Right renal cortex interstitium (tissue), 3 donors: ENCODE results near the gene F7. TPM values are rescaled to one million over a fixed set of nuclear protein-coding genes. Genes with fewer than 3 reads are reported as not detected.
"Not testable (repeated sequence)": the region's sequence is repeated elsewhere in the genome, so short reads cannot be mapped to it uniquely, and the experiment has no call there.

Experiments
- DNase-seq, 3 donors: peaks; one replicate each; pipeline ENCODE4 v3.0.0-alpha.2; 2013; ENCODE audit warnings: low read depth in 3 of 3, low spot score in 2 of 3
- polyA plus RNA-seq, 3 donors: library from polyadenylated mRNA; unstranded; fragments of 120-200 nt; gene quantifications; one replicate each; pipeline ENCODE4 v1.2.1, GENCODE V29; 2013; ENCODE audit not compliant: insufficient read length in 3 of 3

F7 gene
- polyA plus RNA-seq, 3 donors: 2.6 to 4.5 (median 3.2) TPM

DNA sequence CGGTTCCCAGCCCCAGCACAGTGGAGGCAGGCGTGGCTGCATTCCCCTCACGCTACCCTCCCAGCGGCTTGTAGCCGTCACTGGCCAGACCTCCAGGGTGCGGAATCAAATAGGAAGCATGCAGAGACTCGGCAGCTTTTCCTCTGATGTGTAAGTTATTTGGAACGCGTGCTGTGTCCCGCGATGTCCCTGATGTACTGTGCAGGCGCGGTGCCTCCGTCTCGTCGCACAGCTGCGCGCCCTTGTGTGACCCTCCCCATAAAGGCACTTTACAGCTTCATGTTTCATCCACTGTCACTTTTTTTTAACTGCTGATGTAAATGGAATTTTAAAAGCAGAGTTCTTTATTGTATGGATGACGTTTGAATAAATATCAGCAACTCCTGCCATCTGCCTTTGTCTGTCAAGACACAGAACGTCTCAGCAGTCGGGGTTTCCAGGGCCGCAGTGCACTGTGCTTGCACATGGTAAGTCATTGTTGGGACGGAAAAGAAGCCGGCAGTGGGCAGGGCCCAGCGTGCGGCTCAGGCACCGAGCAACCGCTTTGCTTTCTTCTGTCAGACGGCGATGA lies 7.3 kb upstream of the F7 start:
- DNase-seq: no peak

- DNase-seq: no peak
These were observed 6.4 kb upstream of the F7 start for GRCh38 chr13:113099142-113099541.

DNA sequence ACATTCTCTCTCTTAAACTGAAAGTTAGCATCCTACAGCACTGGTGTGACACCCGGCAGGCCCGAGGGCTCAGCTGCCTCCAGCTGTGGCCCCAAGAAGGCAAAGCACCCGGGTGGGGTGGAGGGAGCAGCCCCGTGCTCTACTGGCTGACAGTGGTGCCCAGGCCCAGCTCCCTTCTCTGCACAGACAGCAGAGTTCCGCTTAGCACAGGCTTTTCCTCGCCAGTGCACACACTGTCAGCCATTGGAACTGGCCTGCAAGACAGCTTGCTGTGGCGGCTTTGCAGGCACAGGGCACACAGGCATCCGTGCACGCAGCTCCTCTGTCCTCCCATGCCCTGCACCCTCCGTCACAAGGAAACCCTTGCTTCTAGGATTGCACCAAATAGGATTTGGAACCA lies 3.3 kb upstream of the F7 start:
- not testable (repeated sequence) for DNase-seq

DNA sequence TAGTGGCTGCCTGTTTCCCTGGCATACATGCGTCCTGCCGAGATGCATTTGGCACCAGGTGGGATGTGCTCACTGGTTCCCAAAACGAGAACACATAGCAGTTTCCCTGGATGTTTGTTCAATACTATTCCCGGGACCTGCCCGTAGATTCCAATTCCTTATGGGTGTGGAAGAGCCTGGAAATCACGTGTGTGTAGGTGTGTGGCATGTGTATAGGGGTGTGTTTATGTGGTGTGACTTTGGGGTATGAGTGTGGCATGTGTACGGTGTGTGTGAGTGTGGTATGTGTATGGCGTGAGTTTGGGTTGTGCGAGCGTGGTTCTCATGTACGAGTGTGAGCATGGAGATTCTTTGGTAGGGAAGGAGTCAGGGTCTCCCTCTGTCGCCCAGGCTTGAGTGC lies 2.9 kb upstream of the F7 start:
- DNase-seq: no peak

DNA sequence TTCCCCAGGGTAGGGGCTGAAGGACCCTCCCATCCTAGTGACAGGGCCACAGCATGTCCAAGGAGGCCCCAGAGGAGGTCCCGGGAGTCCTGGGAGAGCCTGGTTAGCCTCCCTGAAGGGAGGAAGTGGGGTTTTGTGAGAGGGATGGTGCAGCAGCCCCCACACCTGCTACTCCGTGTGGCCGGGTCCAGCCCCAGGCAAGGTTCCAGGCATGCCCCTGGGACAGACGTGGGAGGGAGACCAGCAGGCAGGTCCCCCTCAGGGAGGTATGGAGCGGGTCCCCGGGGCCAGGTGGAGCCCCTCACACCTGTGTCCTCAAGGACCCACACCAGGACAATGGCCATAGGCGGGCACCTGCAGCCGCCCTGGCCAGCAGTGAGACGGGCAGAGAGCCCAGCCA lies 1.9 kb upstream of the F7 start:
- no peak for DNase-seq

DNA sequence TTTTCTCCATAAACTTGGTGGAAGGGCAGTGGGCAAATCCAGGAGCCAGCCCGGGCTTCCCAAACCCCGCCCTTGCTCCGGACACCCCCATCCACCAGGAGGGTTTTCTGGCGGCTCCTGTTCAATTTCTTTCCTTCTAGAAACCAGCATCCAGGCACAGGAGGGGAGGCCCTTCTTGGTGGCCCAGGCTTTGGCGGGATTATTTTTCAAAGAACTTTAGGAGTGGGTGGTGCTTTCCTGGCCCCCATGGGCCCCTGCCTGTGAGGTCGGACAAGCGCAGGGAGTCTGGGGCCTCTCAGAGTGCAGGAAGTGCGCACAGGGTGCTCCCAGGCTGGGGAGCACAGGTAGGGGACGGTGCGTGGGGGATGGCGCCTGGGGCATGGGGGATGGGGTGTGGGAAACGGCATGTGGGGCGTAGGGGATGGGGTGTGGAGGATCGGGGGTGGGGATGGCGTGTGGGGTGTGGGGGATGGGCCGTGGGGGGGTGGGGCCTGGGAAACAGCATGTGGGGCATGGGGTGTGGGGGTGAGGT lies 396 bp downstream of the F7 start:
- no peak for DNase-seq

DNA sequence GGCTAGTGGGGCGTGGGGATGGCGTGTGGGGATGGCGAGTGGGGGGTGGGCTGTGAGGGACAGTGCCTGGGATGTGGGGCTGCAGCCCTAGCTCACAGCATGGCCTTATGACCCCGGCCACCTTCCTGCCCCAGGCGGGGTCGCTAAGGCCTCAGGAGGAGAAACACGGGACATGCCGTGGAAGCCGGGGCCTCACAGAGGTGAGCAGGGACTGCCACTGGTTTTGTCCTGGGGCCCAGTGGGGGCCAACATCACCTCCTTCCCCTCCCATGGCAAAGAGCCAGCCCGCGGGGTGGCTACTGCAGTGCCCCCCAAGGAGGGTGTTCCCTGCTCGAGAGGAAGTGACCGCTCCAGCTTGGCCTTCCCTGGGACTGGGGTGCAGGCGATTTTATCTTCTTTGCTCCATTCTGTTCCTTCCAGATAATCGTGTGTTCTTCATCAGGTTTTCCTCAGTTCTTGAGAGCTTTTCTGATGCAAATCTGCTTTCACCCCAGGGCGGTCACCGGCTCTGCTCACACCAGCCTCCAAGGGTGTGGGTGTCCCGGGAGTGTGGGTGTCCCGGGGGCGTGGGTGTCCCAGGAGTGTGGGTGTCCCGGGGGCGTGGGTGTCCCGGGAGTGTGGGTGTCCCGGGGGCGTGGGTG lies 1.2 kb downstream of the F7 start:
- no peak for DNase-seq

DNA sequence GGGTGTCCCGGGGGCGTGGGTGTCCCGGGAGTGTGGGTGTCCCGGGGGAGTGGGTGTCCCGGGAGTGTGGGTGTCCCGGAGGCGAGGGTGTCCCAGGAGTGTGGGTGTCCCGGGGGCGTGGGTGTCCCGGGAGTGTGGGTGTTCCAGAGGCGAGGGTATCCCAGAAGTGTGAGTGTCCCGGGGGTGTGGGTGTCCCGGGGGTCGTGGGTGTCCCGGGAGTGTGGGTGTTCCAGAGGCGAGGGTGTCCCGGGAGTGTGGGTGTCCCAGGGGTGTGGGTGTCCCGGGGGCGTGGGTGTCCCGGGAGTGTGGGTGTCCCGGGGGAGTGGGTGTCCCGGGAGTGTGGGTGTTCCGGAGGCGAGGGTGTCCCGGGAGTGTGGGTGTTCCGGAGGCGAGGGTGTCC lies 2.9 kb downstream of the F7 start:
- DNase-seq: not testable (repeated sequence)

DNA sequence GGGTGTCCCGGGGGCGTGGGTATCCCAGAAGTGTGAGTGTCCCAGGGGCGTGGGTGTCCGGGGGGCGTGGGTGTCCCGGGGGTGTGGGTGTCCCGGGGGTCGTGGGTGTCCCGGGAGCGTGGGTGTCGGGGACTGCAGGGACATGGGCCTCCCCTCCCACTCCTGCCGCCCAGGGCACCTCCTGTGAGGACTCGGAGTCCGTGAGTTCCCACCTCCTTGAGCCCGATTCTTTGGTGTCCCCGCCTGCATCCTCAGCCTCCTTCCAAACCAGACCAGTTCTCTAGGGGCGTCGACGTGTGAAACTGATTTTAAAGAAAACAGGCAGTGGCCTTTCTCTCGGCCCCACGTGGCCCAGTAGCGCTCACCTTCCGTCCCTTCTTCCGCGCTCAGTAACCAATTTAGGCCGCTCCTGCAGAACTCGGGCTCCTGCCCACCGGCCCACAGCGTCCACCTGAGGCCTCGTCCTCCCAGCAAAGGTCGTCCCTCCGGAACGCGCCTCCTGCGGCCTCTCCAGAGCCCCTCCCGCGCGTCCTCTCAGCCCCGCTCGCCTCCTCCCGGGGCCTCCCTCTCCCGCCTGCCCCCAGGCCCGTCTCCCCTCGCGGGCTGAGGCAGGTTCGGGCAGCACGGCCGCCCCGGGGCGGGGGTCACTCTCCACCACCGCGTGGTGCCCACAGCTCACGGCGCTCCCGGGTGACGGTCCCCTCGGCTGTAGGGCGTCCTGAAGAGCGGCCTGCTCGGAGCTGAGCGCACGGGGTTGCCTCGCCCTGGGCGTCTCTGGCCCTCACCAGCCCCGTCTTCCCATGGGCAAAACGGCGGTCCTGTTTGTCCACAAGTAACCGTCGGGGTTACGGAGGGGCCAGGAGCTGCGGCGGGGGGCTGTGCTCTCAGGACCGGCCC lies 3.8 kb downstream of the F7 start:
- DNase-seq: no peak

- DNase-seq: no peak
These were observed 4.7 kb downstream of the F7 start for GRCh38 chr13:113110048-113110851.

GRCh38 chr13:113110852-113111315 lies 5.3 kb downstream of the F7 start:
- no peak for DNase-seq

DNA sequence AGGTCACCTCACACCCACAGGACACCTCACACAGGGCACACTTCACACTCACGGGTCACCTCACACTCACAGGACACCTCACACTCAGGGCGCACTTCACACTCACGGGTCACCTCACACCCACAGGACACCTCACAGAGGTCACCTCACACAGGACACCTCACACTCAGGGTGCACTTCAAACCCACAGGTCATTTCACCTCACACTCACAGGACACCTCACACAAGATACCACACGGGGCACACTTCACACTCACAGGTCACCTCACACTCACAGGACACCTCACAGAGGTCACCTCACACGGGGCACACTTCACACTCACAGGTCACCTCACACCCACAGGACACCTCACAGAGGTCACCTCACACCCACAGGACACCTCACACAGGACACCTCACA lies 6.2 kb downstream of the F7 start:
- not testable (repeated sequence) for DNase-seq

- not testable (repeated sequence) for DNase-seq
These were observed 6.9 kb downstream of the F7 start for GRCh38 chr13:113112475-113112874.

- DNase-seq: no peak
These were observed 7.6 kb downstream of the F7 start for GRCh38 chr13:113112893-113113845.

GRCh38 chr13:113113846-113114271 lies 8.3 kb downstream of the F7 start:
- no peak for DNase-seq

DNA sequence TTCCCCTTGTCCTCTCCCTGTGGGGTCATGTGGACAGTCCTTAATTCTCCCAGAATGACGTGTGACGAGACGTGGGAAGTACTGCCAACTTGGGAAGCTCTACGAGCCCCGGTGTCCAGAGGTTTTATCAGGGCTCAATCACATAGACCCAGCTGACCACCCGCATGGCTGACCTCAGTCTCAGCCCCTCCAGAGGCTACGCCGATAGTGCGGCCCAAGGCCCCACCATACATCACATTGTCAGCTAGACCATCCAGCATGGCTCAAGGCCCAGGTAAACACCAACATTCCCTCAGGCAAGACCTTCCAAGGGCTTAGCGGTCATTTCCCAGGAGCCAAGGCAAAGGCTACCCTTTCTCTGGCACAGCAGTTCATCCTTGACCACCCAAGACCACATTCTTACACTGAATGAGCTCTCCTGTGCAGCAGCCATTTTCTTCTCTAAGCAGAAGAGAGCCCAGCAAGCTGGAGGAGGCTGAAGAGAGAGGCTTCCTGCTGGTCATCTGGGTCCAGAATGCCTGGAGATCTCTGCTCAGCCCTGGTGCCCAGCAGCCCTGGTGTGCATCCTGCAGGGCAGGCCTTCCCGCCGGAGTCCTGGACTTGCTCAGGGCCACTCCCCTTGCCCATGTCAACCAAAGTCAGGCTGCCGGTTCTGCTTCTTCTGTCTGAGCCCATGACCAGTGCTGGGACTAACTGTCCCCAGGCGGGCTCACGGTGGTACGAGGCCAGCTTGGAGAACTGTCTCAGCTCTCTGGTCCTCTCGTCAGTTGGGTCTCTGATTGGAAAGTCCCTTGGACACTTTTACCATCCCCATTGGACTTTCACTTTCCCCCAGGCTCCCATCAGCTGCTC lies 9.1 kb downstream of the F7 start:
- DNase-seq: no peak

GRCh38 chr13:113115363-113116205 lies 10.0 kb downstream of the F7 start:
- DNase-seq: no peak
